Thoracic aorta (tissue), 2 donors: Measurements from ENCODE around the gene UNC45A. TPM values are rescaled to one million over a fixed set of nuclear protein-coding genes. Genes with fewer than 3 reads are reported as not detected.
"Not testable (repeated sequence)": the region's sequence is repeated elsewhere in the genome, so short reads cannot be mapped to it uniquely, and the experiment has no call there.

Experiments used
- ATAC-seq: fragments of 150-250 bp; one replicate; pipeline ENCODE4 v1.8.0; 2017; ENCODE audit warnings: low read depth; ENCODE audit not compliant: insufficient number of reproducible peaks, low FRiP score
- DNase-seq: peaks from one replicate; pipeline ENCODE4 v3.0.0-alpha.2; 2020; ENCODE audit warnings: low spot score
- H3K27ac ChIP-seq, 2 donors: fragments of 200-600 bp; sonication (generic); 1 replicate in 1 of 2; 2 replicates in 1 of 2; pipeline ENCODE4 v1.5.1; 2016; ENCODE audit warnings: mild to moderate bottlenecking in 2 of 2, moderate library complexity in 2 of 2
- H3K27me3 ChIP-seq: fragments of 200-600 bp; sonication (generic); replicated peaks from 2 replicates; pipeline ENCODE4 v1.6.0; 2016; ENCODE audit warnings: mild to moderate bottlenecking; ENCODE audit not compliant: insufficient read depth
- H3K36me3 ChIP-seq: fragments of 200-600 bp; sonication (generic); one replicate; pipeline ENCODE4 v1.5.1; 2016
- H3K4me1 ChIP-seq, 2 donors: fragments of 200-600 bp; sonication (generic); 1 replicate in 1 of 2; 2 replicates in 1 of 2; pipeline versions ENCODE4 v1.5.1 to v1.6.0; 2016; ENCODE audit warnings: low read depth in 2 of 2, mild to moderate bottlenecking in 1 of 2; ENCODE audit not compliant: control insufficient read depth in 1 of 2
- H3K4me3 ChIP-seq: fragments of 200-600 bp; sonication (generic); 2 replicates; pipeline ENCODE4 v1.5.1; 2016; ENCODE audit warnings: mild to moderate bottlenecking
- H3K9me3 ChIP-seq: fragments of 200-600 bp; sonication (generic); 2 replicates; pipeline ENCODE4 v1.5.1; 2016
- CTCF ChIP-seq: fragments of 200-600 bp; sonication (generic); IDR thresholded peaks from one replicate; pipeline ENCODE4 v1.5.1; 2019; ENCODE audit warnings: antibody characterized with exemption
- total RNA-seq, 2 donors: library from RNA; depleted of rRNA; stranded (reverse); fragments of >200 nt; gene quantifications; one replicate each; pipeline versions ENCODE4 v1.1.0 to v1.2.3, GENCODE V29; 2016

Gene UNC45A
- total RNA-seq, 2 donors from 2014 or later, result 54.0 to 65.5 TPM

DNA sequence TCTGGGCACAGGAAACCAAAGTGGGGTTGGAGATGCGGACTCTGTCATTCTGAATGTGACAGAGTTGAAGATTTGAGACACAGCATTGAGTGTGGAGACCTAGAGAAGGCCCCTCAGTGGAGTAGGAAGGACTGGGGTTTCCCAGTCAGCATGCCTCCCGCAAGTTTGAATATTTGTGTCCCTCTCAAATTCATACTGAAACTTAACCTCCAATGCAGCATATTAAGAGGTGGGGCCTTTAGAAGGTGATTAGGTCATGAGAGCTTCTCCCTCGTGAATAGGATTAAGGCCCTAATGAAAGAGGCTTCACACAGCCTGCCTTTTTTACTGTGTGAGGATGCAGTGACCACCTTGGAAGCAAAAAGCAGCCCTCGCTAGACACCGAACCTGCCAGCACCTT lies 10.7 kb upstream of the UNC45A start:
- H3K36me3 ChIP-seq, result peaks cover 15% of the 10 kb centered on the region

DNA sequence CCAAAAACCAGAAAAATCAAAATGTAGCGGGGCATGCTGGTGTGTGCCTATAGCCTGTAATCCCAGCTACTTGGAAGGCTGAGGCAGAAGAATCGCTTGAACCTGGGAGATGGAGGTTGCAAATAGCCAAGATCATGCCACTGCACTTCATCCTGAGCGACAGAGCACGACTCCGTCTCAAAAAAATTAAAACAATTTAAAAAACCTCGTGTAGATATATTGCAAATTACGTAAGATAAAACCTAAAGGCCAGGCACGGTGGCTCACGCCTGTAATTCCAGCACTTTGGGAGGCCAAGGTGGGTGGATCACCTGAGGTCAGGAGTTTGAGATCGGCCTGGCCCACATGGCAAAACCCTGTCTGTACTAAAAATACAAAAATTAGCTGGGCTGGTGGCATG lies 8.3 kb upstream of the UNC45A start:
- ATAC-seq, H3K36me3 ChIP-seq, H3K4me3 ChIP-seq, H3K27me3 ChIP-seq, DNase-seq, H3K27ac ChIP-seq, H3K9me3 ChIP-seq: not testable (repeated sequence)
- H3K4me1 ChIP-seq, result peaks cover 0 to 19% of the 10 kb centered on the region in 2 donors

More for the DNA sequence above, 10.7 kb upstream of the UNC45A start:
- H3K4me3 ChIP-seq, result no peak overlapping the region
- no peaks in the 10 kb centered on the region for H3K9me3 ChIP-seq
- no peak overlapping the region for H3K27ac ChIP-seq
- DNase-seq (no peak), ATAC-seq (no peak)
- no peaks in the 10 kb centered on the region for H3K27me3 ChIP-seq
- no peak for TF ChIP-seq CTCF
- peaks cover 0 to 5% of the 10 kb centered on the region in 2 donors for H3K4me1 ChIP-seq

GRCh38 chr15:90928106-90928505 lies 7.0 kb upstream of the UNC45A start:
- H3K4me1 ChIP-seq, result peaks cover 0 to 28% of the 10 kb centered on the region in 2 donors
- not testable (repeated sequence) for H3K27me3 ChIP-seq, H3K4me3 ChIP-seq, H3K9me3 ChIP-seq, H3K36me3 ChIP-seq, ATAC-seq, DNase-seq, H3K27ac ChIP-seq

DNA sequence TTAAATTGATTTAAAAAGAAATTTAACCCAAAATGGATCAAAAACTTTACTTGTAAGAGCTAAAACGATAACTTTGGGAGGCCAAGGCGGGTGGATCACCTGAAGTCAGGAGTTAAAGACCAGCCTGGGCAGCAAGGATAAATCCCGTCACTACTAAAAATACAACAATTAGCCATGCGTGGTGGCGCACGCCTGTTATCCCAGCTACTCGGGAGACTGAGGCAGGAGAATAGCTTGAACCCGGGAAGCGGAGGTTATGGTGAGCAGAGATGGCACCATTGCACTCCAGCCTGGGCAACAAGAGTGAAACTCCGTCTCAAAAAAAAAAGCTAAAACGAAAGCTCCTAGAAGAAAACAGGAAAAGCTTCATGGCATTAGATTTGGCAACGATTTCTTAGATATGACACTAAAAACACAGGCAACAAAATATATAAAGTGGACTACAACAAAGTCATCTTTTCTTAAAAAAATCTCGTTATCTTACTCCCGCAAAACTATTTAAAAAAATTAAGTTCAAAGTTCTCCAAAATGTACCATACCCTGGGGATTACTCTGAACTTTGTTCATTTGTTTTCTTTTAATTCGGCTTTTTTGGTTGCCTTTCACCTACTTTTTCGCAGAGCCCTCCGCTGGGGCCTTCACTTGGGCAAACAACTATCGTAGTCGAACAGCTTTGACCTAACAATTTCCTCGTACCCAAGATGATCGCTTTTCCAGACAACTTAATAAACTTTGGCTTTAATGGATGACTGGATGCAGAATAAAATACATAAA lies 5.7 kb upstream of the UNC45A start:
- Histone ChIP-seq H3K4me3 (peak overlapping the region; percentile 77), H3K27ac (peak overlapping the region; percentile 87 to 88), H3K27me3 (no peaks in the 10 kb centered on the region), H3K4me1 (peaks cover 1 to 30% of the 10 kb centered on the region in 2 donors), H3K9me3 (no peaks in the 10 kb centered on the region), H3K36me3 (no peaks in the 10 kb centered on the region)
- ATAC-seq (no peak), DNase-seq (no peak)
- no peak for TF ChIP-seq CTCF

DNA sequence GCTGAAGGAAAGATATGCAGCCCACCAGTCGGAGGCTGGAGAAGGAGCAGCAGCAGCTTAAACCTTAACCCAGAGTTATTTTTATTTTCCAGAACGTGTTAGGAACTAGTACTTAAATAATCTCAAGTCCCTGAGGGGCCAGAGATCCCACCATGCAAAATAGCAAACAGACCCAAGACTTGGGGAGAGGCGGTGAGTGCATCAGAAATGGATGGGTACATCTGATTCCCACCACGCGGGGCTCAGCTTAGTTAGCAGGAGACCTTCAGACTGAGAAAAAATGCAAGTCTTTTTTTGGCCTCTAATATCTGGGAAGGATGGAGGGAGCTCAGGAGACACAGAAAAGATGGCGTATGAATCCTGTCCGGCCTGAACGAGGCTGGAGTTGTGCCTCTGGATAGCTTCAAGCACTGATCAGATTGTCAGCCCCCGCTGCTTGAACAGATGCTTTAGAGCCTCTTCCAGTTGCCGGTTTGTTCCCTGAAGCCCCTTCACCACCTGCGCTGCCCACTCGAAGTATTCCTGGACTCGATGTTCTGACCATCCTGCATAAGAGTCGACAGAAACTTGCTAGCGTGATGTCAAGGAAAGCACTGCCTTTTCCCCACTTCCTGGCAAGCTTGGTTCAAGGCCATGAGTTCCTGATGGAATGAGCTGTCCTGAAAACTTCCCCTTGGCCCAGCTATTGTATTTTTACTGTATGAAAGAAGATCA lies 4.1 kb upstream of the UNC45A start:
- ATAC-seq (no peak), DNase-seq (no peak)
- no peaks in the 10 kb centered on the region for H3K9me3 ChIP-seq
- no peak for TF ChIP-seq CTCF
- no peaks in the 10 kb centered on the region for H3K36me3 ChIP-seq
- H3K27me3 ChIP-seq, result no peaks in the 10 kb centered on the region
- peak overlapping the region; percentile 77 for H3K4me3 ChIP-seq
- H3K4me1 ChIP-seq, result peaks cover 7 to 39% of the 10 kb centered on the region in 2 donors
- peak overlapping the region; percentile 87 to 88 for H3K27ac ChIP-seq

GRCh38 chr15:90931575-90931827 lies 3.6 kb upstream of the UNC45A start:
- H3K9me3 ChIP-seq, result no peaks in the 10 kb centered on the region
- no peak for DNase-seq
- no peak for TF ChIP-seq CTCF
- no peaks in the 10 kb centered on the region for H3K36me3 ChIP-seq
- H3K27me3 ChIP-seq, result no peaks in the 10 kb centered on the region
- ATAC-seq, result no peak
- H3K4me3 ChIP-seq, result peak overlapping the region; percentile 89
- H3K27ac ChIP-seq, result peak overlapping the region; percentile 87 to 88
- H3K4me1 ChIP-seq, result peaks cover 12 to 44% of the 10 kb centered on the region in 2 donors
